WTC11 (cell line): ENCODE data around the gene SBNO2. TPM values are rescaled to one million over a fixed set of nuclear protein-coding genes. Genes with fewer than 3 reads are reported as not detected.

Source experiments
- ATAC-seq: fragments of 200-7000 bp; cut with Tn5 transposase; 2 replicates; pipeline ENCODE4 v1.10.0; 2021; ENCODE audit warnings: mild to moderate bottlenecking, moderate library complexity
- CTCF ChIA-PET: fragments of 300-600 bp; sonication (Branson Sonifier 250); formaldehyde crosslinking; loops from one replicate; lab custom pipeline; 2021; ENCODE audit warnings: antibody characterized with exemption; lab: Charles Lee
- POLR2A ChIA-PET: fragments of 350-600 bp; sonication (Branson Sonifier 250); formaldehyde crosslinking; loops from one replicate; lab custom pipeline; 2021; ENCODE audit warnings: antibody characterized with exemption; lab: Charles Lee
- DNase-seq: peaks from one replicate; pipeline ENCODE4 v3.0.0; 2021; ENCODE audit warnings: low spot score
- H3K27ac Mint-ChIP-seq: 2 replicates; pipeline ENCODE4 v1.8.0; 2021; ENCODE audit warnings: mixed read lengths
- H3K27me3 Mint-ChIP-seq: 2 replicates; pipeline ENCODE4 v1.8.0; 2021; ENCODE audit warnings: low read depth, mild to moderate bottlenecking, moderate library complexity, mixed read lengths
- H3K36me3 Mint-ChIP-seq: 2 replicates; pipeline ENCODE4 v1.8.0; 2021; ENCODE audit warnings: mixed read lengths
- H3K4me1 Mint-ChIP-seq: 2 replicates; pipeline ENCODE4 v1.8.0; 2022; ENCODE audit warnings: mixed read lengths
- H3K4me3 Mint-ChIP-seq: 2 replicates; pipeline ENCODE4 v1.8.0; 2021; ENCODE audit warnings: mild to moderate bottlenecking, moderate library complexity, mixed read lengths
- H3K9me3 Mint-ChIP-seq: 2 replicates; pipeline ENCODE4 v1.8.0; 2021; ENCODE audit warnings: mixed read lengths
- AFF4 ChIP-seq: sonication (generic); formaldehyde crosslinking; IDR thresholded peaks from 2 replicates; pipeline ENCODE4 v1.8.1; 2023; ENCODE audit warnings: mild to moderate bottlenecking, missing genetic modification reagents, borderline replicate concordance
- ATF6 ChIP-seq: sonication (generic); formaldehyde crosslinking; IDR thresholded peaks from 2 replicates; pipeline ENCODE4 v1.8.1; 2023; ENCODE audit warnings: mild to moderate bottlenecking, missing genetic modification reagents
- CREB1 ChIP-seq: sonication (generic); formaldehyde crosslinking; IDR thresholded peaks from 2 replicates; pipeline ENCODE4 v1.8.0; 2023; ENCODE audit warnings: mild to moderate bottlenecking, missing genetic modification reagents
- E2F1 ChIP-seq: sonication (generic); formaldehyde crosslinking; IDR thresholded peaks from 2 replicates; pipeline ENCODE4 v1.8.0; 2022; ENCODE audit warnings: mild to moderate bottlenecking, missing genetic modification reagents
- FOXK1 ChIP-seq: sonication (generic); formaldehyde crosslinking; IDR thresholded peaks from 2 replicates; pipeline ENCODE4 v1.8.0; 2022; ENCODE audit warnings: mild to moderate bottlenecking, moderate library complexity, missing genetic modification reagents
- FOXP1 ChIP-seq: sonication (generic); formaldehyde crosslinking; IDR thresholded peaks from 2 replicates; pipeline ENCODE4 v1.8.0; 2022; ENCODE audit warnings: missing genetic modification reagents, mild to moderate bottlenecking, moderate library complexity, borderline replicate concordance
- GTF2I ChIP-seq: fragments of 250-450 bp; sonication (Bioruptor Pico); conservative IDR thresholded peaks from 2 replicates; pipeline ENCODE4 v1.4.0; 2021; ENCODE audit warnings: mild to moderate bottlenecking
- NR2C2 ChIP-seq: sonication (generic); formaldehyde crosslinking; IDR thresholded peaks from 2 replicates; pipeline ENCODE4 v1.8.0; 2022; ENCODE audit warnings: mild to moderate bottlenecking, missing genetic modification reagents
- SP1 ChIP-seq: sonication (generic); formaldehyde crosslinking; conservative IDR thresholded peaks from 2 replicates; pipeline ENCODE4 v1.8.1; 2022; ENCODE audit warnings: missing genetic modification reagents
- STAT6 ChIP-seq: sonication (generic); formaldehyde crosslinking; conservative IDR thresholded peaks from 2 replicates; pipeline ENCODE4 v1.8.1; 2023; ENCODE audit warnings: mild to moderate bottlenecking, low read depth, missing genetic modification reagents, moderate library complexity
- TP53 ChIP-seq: sonication (generic); formaldehyde crosslinking; IDR thresholded peaks from 2 replicates; pipeline ENCODE4 v1.8.1; 2023; ENCODE audit warnings: mild to moderate bottlenecking, missing genetic modification reagents
- USF2 ChIP-seq: sonication (generic); formaldehyde crosslinking; IDR thresholded peaks from 2 replicates; pipeline ENCODE4 v1.8.1; 2023; ENCODE audit warnings: mild to moderate bottlenecking, missing genetic modification reagents, moderate library complexity
- ZNF121 ChIP-seq: sonication (generic); formaldehyde crosslinking; IDR thresholded peaks from 2 replicates; pipeline ENCODE4 v1.8.0; 2023; ENCODE audit warnings: missing genetic modification reagents
- ZNF416 ChIP-seq: fragments of 250-450 bp; sonication (Bioruptor Pico); IDR thresholded peaks from 2 replicates; pipeline ENCODE4 v1.9.0; 2021; ENCODE audit warnings: mild to moderate bottlenecking, inconsistent platforms
- total RNA-seq: library from RNA; stranded (reverse); gene quantifications from 3 replicates; pipeline ENCODE4 v1.2.3, GENCODE V29; 2021

SBNO2 gene
- total RNA-seq, 1 experiment from 2014 or later: 57.3 TPM

GRCh38 chr19:1181606-1182005 lies 7.5 kb upstream of the SBNO2 start (continued):
- TF ChIP-seq STAT6 (CRISPR knock-in tag): no peak
- no peak for TF ChIP-seq CREB1
- no peak for TF ChIP-seq USF2 (CRISPR knock-in tag)
- TF ChIP-seq, all 79 proteins: peak for 0

- ChIA-PET POLR2A (no interaction called here), CTCF (interaction anchor here (0.6 to 2.5 kb wide), 3 partner anchors 46 to 110 kb away, joined by 3 to 6 read pairs (median 5); partner anchors contain the start of gene ARHGAP45)
- Mint-ChIP-seq H3K9me3 (no peaks in the 10 kb centered on the region), H3K4me1 (peaks cover 15% of the 10 kb centered on the region), H3K27me3 (no peaks in the 10 kb centered on the region), H3K4me3 (no peak overlapping the region), H3K27ac (0 out of 2 replicates have a peak overlapping the region, but pooled peaks have one; percentile 7), H3K36me3 (no peaks in the 10 kb centered on the region)
- ATAC-seq: no peak
- no peak for DNase-seq
- TF ChIP-seq TP53 (CRISPR knock-in tag): no peak
- peak; percentile 53; the same call in 1 of the 2 replicates for TF ChIP-seq GTF2I (CRISPR knock-in tag)
Observed at GRCh38 chr19:1177322-1178114, 3.5 kb upstream of the SBNO2 start.

GRCh38 chr19:1173159-1173844 lies 766 bp downstream of the SBNO2 start:
- Mint-ChIP-seq H3K4me3 (peak overlapping the region; percentile 85), H3K27ac (peak overlapping the region; percentile 89), H3K9me3 (no peaks in the 10 kb centered on the region), H3K27me3 (no peaks in the 10 kb centered on the region), H3K4me1 (peaks cover 24% of the 10 kb centered on the region), H3K36me3 (no peaks in the 10 kb centered on the region; the same call in 1 of the 2 replicates)
- ChIA-PET POLR2A (no interaction called here), CTCF (interaction anchor here (0.6 to 1.0 kb wide), 3 partner anchors 49 to 93 kb away, joined by 3 to 4 read pairs (median 3); no protein-coding TSS in a partner anchor)
- DNase-seq (peak; percentile 42), ATAC-seq (peak; percentile 15)
- TF ChIP-seq ZNF416 (CRISPR knock-in tag): no peak
- 0 out of 2 replicates have a peak, but pooled peaks have one; percentile 67 for TF ChIP-seq TP53 (CRISPR knock-in tag)
- TF ChIP-seq SP1: peak; percentile 43; the same call in 1 of the 2 replicates

- Mint-ChIP-seq H3K27me3 (no peaks in the 10 kb centered on the region), H3K27ac (peak overlapping the region; percentile 87), H3K9me3 (no peaks in the 10 kb centered on the region), H3K36me3 (no peaks in the 10 kb centered on the region; the same call in 1 of the 2 replicates), H3K4me3 (peak overlapping the region; percentile 85), H3K4me1 (peaks cover 24% of the 10 kb centered on the region)
- DNase-seq: peak; percentile 18
- ChIA-PET POLR2A (interaction anchor here (0.8 kb wide), 1 partner anchor 27 kb away, joined by 5 read pairs; no protein-coding TSS in a partner anchor), CTCF (interaction anchor here (0.7 kb wide), 1 partner anchor 72 kb away, joined by 3 read pairs; no protein-coding TSS in a partner anchor)
- peak; percentile 26 for ATAC-seq
- TF ChIP-seq FOXK1 (CRISPR knock-in tag) (no peak), FOXP1 (CRISPR knock-in tag) (0 out of 2 replicates have a peak, but pooled peaks have one; percentile 33), ZNF121 (peak; percentile 54; the same call in 1 of the 2 replicates), E2F1 (CRISPR knock-in tag) (no peak), AFF4 (CRISPR knock-in tag) (no peak), GTF2I (CRISPR knock-in tag) (no peak), NR2C2 (CRISPR knock-in tag) (no peak), ATF6 (CRISPR knock-in tag) (no peak)
Observed at GRCh38 chr19:1172353-1173158, 1.5 kb downstream of the SBNO2 start.
